ENCODE data around the gene MADD. TPM values are rescaled to one million over a fixed set of nuclear protein-coding genes. Genes with fewer than 3 reads are reported as not detected.

Gene MADD
- total RNA-seq, 1 experiment from 2014 or later, result 24.8 TPM

GRCh38 chr11:47378836-47379170 lies 108.9 kb downstream of the MADD start:
- Mint-ChIP-seq H3K4me3 (ENCODE audit: unreplicated experiment) (no peak overlapping the region), H3K36me3 (ENCODE audit: insufficient read depth, unreplicated experiment) (no peaks in the 10 kb centered on the region), H3K4me1 (ENCODE audit: insufficient read depth, unreplicated experiment) (peaks cover 9% of the 10 kb centered on the region), H3K9me3 (ENCODE audit: unreplicated experiment) (no peaks in the 10 kb centered on the region), H3K27me3 (ENCODE audit: insufficient read depth, unreplicated experiment) (no peaks in the 10 kb centered on the region), H3K27ac (ENCODE audit: low read depth, unreplicated experiment) (no peak overlapping the region)
- BruUV-seq (replicated peaks), result no TSS peak
- ChIA-PET CTCF (interaction anchor here (0.5 to 1.6 kb wide), 5 partner anchors 11 to 162 kb away, joined by 3 to 4 read pairs (median 3); no protein-coding TSS in a partner anchor), POLR2A (interaction anchor here (0.7 kb wide), 1 partner anchor 202 kb away, joined by 3 read pairs; no protein-coding TSS in a partner anchor)
- no peak for TF ChIP-seq CTCF (IDR thresholded peaks at IDR 0.05; ENCODE audit: unreplicated experiment)
- no peak for DNase-seq (ENCODE audit: unreplicated experiment)
- intact Hi-C loops (cut with micrococcal nuclease), result no loop called here

- Mint-ChIP-seq H3K4me3 (ENCODE audit: unreplicated experiment) (no peak overlapping the region), H3K4me1 (ENCODE audit: insufficient read depth, unreplicated experiment) (peaks cover 9% of the 10 kb centered on the region), H3K36me3 (ENCODE audit: insufficient read depth, unreplicated experiment) (no peaks in the 10 kb centered on the region), H3K9me3 (ENCODE audit: unreplicated experiment) (no peaks in the 10 kb centered on the region), H3K27ac (ENCODE audit: low read depth, unreplicated experiment) (no peak overlapping the region), H3K27me3 (ENCODE audit: insufficient read depth, unreplicated experiment) (no peaks in the 10 kb centered on the region)
- ChIA-PET POLR2A (interaction anchor here (0.7 kb wide), 1 partner anchor 201 kb away, joined by 3 read pairs; no protein-coding TSS in a partner anchor), CTCF (interaction anchor here (0.6 to 1.6 kb wide), 3 partner anchors 10 to 163 kb away, joined by 3 to 4 read pairs (median 3); no protein-coding TSS in a partner anchor)
- BruUV-seq (replicated peaks), result no TSS peak
- no peak for TF ChIP-seq CTCF (IDR thresholded peaks at IDR 0.05; ENCODE audit: unreplicated experiment)
- intact Hi-C loops (cut with micrococcal nuclease), result no loop called here
- DNase-seq (ENCODE audit: unreplicated experiment), result no peak
Measured at GRCh38 chr11:47379317-47379716, 109.4 kb downstream of the MADD start.

Other genes with a start within 250 kb of the MADD start
- 78.0 and 81.4 TPM in 2 replicates for gene ARFGAP2, start 93.3 kb upstream of the MADD start, total RNA-seq (2022)
- gene PACSIN3, start 83.7 kb upstream of the MADD start, total RNA-seq (2022), result 58.7 and 67.0 TPM in 2 replicates
- gene DDB2, start 55.2 kb upstream of the MADD start, total RNA-seq (2022), result 62.8 and 78.3 TPM in 2 replicates
- 18.7 and 23.7 TPM in 2 replicates for gene ACP2, start 21.3 kb upstream of the MADD start, total RNA-seq (2022)
- 17.8 and 20.0 TPM in 2 replicates for gene NR1H3, start 12.1 kb upstream of the MADD start, total RNA-seq (2022)
- gene MYBPC3, start 82.6 kb downstream of the MADD start, total RNA-seq (2022), result not detected in 2 replicates
- not detected in 2 replicates for gene SPI1, start 108.4 kb downstream of the MADD start, total RNA-seq (2022)
- gene SLC39A13, start 138.5 kb downstream of the MADD start, total RNA-seq (2022), result 56.2 and 56.5 TPM in 2 replicates
- 162 and 194 TPM in 2 replicates for gene PSMC3, start 156.3 kb downstream of the MADD start, total RNA-seq (2022)
- gene RAPSN, start 179.0 kb downstream of the MADD start, total RNA-seq (2022), result 0.51 and 0.64 TPM in 2 replicates